GM04503 (cell line): ENCODE data around the gene PTCD2.
"Not testable (repeated sequence)": the region's sequence is repeated elsewhere in the genome, so short reads cannot be mapped to it uniquely, and the experiment has no call there.

Experiments
- DNase-seq: peaks from one replicate; pipeline ENCODE4 v3.0.0-alpha.2; 2012; ENCODE audit warnings: low read depth

The PTCD2 gene

GRCh38 chr5:72296256-72296655, 23.9 kb upstream of the PTCD2 start:
- no peak for DNase-seq

DNA sequence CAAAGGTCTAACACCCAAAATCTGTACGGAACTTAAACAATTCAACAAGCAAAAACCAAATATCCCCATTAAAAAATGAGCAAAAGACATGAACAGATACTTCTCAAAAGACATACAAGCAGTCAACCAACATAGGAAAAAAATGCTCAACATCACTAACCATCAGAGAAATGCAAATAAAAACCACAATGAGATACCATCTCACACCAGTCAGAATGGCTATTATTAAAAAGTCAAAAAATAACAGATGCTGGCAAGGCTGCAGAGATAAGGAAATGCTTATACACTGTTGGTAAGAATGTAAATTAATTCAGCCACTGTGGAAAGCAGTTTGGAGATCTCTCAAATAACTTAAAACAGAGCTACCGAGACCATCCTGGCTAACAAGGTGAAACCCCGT, 22.0 kb upstream of the PTCD2 start:
- not testable (repeated sequence) for DNase-seq

GRCh38 chr5:72298711-72299110, 21.5 kb upstream of the PTCD2 start:
- DNase-seq = no peak

- no peak for DNase-seq
These were observed 19.4 kb upstream of the PTCD2 start for GRCh38 chr5:72300590-72301339.

DNA sequence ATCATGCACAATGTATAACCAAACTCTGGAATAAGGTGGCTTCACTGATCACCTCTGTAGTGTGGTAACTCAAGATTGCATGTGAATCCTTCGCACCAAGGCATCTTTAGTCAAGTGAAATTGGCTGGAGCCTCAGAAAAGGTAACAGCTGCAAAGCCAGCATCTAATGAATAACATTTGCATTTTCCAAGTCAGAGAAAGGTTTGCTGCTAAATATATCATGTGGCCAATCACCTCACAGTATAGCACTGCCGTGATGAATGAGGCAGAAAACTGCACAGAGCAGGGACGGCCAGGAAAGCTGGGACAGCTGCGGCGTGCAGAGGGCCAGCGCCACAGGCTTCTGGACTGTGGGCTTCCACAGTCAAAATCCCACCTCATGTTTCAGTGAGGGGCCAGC, 18.6 kb upstream of the PTCD2 start:
- no peak for DNase-seq

- no peak for DNase-seq
These were observed 18.0 kb upstream of the PTCD2 start for GRCh38 chr5:72302171-72302570.

- no peak for DNase-seq
These were observed 14.7 kb upstream of the PTCD2 start for GRCh38 chr5:72305194-72306142.

DNA sequence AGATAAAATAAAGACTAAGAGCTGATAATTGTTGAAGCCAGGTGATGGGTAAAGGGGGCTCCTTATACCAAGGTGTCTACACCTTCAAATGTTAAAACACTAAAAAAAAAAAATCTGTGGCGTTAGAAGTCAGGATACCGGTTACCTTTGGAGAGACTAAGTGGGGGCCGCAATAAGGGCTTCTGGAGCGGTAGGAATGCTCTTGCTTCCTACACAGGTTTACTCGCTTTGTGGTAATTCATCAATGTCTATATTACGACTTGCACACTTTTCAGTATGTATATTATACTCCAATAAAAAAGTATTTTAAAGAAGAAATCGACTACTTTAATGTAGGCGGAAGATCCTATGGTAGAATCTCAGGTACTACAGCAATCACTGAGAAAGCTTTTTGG, 12.6 kb upstream of the PTCD2 start:
- DNase-seq = no peak

DNA sequence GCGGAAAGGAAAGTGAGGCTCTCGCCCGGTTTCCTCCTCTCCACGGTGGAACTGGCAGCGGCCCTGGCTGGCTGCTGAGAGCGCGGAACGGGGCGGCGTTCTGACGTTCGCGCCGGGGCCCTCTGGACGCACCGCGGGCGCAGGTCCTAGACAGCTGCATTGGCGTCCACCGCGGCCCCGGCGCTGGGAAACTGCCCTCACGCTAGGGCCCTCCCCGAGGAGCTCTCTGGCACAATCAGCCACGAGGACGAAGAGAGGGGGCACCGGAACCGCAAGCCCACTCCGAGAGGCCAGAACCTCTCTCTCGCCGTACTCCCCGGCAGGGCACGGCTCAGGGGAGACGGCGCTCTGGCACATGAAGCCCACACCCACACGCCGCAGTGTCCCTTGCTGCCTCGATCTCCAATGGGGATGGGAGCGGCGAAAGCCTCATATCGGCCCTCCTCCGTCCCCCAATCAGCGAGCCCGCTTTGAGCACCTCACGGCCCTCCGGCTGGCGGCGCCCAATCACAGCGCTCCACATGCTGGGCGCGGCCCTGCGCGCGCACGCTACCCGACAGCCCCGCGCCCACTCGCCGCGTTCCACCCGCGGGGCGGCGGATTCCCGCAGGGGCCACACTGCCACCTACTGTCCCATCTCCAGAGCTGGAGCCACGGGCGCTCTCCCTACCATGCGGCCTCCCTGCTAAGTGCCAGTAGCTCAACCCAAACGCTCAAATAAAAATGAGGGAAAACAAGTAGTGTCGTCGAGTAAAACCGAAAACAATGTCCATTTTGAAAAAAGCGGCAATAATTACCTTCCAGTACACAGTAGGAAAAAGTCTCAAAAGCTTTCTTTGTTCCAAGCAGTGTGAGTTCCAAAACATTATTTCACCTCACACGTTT, 12.0 kb upstream of the PTCD2 start:
- peak; percentile 81 for DNase-seq

GRCh38 chr5:72308853-72309191, 11.4 kb upstream of the PTCD2 start:
- DNase-seq = no peak

GRCh38 chr5:72313141-72313540, 7.0 kb upstream of the PTCD2 start:
- DNase-seq = no peak

DNA sequence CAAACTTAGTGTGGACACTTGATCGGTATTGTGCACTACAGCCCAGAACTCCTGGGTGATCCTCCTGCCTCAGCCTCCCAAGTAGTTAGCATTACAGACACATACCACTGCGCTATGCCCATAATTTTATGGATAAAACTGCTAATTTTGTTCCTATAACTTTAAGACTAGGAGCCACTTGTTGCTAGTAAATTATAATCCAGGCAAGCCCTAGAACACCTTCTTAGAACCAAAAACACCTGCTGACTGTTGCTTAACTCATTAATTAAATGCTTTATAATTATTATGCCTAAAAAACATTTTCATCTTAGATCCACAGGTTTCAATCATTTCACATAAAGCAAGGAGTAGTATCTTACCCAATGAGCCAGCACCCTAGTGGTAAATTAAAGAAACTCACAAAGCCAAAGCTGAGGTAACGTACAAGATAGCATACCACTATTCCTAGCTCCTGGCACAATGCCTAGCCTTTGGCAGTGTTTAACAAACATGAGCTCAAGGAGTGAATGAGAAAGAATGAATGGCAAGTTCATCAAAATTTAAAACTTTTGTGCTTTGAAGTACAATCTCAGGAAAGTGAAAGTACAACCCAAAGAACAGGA, 5.5 kb upstream of the PTCD2 start:
- no peak for DNase-seq

- not testable (repeated sequence) for DNase-seq
These were observed 668 bp upstream of the PTCD2 start for GRCh38 chr5:72319435-72319975.

- DNase-seq = no peak
These were observed 4.1 kb downstream of the PTCD2 start for GRCh38 chr5:72324189-72324825.

GRCh38 chr5:72325566-72326305, 5.6 kb downstream of the PTCD2 start:
- peak; percentile 47 for DNase-seq

GRCh38 chr5:72326306-72326649, 6.1 kb downstream of the PTCD2 start:
- DNase-seq = no peak

- DNase-seq = peak; percentile 54
These were observed 8.0 kb downstream of the PTCD2 start for GRCh38 chr5:72328172-72328571.

DNA sequence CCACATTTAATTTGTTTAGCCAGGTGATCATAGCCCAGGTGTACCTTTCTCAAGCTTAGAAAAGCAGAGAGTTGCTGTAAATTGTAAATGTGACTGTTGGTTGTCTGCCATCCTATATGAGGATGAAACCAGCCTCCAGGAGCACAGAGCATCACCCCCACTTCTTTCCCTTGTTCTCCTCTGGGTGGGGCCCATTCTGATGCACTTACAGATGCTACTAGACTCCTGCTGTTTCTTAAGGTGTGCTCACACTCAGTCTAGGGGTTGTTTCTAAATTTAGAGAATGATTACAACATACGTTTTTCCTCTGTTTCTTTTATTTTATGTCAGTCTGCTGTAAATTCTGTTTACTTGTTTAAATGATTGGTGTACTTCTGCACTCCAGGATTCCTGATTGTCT, 10.5 kb downstream of the PTCD2 start:
- DNase-seq = no peak

DNA sequence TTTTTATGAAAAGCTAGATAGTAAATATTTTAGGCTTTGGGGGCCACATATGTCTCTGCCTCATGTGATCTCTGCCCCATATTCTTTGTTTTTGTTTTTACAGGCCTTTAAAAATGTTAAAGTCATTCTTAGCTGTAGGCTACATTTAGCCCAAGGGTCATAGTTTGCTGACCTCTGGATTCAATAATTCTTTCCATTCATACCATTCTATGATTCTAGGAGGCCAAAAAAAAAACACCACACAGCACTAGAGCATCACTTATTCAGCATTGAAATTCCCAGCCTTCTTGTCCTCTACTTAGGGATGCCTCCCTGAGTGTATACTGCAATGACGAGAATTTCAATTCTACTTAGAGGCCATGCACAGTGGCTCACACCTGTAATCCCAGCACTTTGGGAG, 17.0 kb downstream of the PTCD2 start:
- DNase-seq = no peak

DNA sequence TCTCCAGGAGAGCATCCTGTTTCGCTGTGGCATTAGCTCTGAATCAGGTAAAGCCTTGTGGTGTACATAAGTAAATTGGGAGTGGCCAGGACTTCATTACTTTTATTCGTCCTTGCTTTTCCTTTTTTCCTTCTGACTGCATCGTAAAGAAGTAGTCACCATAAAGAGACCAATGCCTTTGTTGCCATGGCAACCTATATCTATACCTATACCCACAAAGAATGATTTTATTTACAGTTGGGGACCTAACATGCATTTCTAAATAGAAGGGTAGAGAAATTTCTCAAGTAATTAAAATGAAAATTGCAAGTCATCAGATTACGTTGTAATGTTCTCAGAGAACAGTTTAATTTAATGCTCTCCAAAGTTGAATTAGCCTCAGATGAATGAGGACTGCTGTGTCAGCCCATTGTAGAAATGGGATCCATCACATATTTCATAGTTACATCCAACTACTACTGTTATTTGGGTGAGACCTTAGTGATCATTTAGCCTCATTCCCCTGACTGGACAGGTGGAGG, 18.6 kb downstream of the PTCD2 start:
- DNase-seq = no peak
